Dendritic cell treated with granulocyte-macrophage colony-stimulating factor and Interleukin-4, amounts not matched to agents 40 ng/mL and 50 ng/mL, for 4 days (primary cell): ENCODE measurements around the gene STK32C.
A peak's percentile ranks its signal among the peaks of the same experiment; 100 is the strongest.

ENCODE experiments used
- H3K27ac Mint-ChIP-seq: one replicate; pipeline ENCODE4 v1.8.0; 2022; ENCODE audit warnings: mild to moderate bottlenecking, mixed read lengths
- H3K27me3 Mint-ChIP-seq: one replicate; pipeline ENCODE4 v1.8.0; 2022; ENCODE audit warnings: mild to moderate bottlenecking, mixed read lengths
- H3K36me3 Mint-ChIP-seq: one replicate; pipeline ENCODE4 v1.8.0; 2022; ENCODE audit warnings: low read depth, mixed read lengths
- H3K4me1 Mint-ChIP-seq: one replicate; pipeline ENCODE4 v1.8.0; 2022; ENCODE audit warnings: low read depth, mixed read lengths
- H3K4me3 Mint-ChIP-seq: one replicate; pipeline ENCODE4 v1.8.0; 2022; ENCODE audit warnings: mild to moderate bottlenecking, moderate library complexity, mixed read lengths
- H3K9me3 Mint-ChIP-seq: one replicate; pipeline ENCODE4 v1.8.0; 2022; ENCODE audit warnings: mixed read lengths
- intact Hi-C: fragments of 100-400 bp; cut with micrococcal nuclease; formaldehyde crosslinking; loops from one replicate; pipeline ENCODE4 v1.15.0; 2022

STK32C gene

DNA sequence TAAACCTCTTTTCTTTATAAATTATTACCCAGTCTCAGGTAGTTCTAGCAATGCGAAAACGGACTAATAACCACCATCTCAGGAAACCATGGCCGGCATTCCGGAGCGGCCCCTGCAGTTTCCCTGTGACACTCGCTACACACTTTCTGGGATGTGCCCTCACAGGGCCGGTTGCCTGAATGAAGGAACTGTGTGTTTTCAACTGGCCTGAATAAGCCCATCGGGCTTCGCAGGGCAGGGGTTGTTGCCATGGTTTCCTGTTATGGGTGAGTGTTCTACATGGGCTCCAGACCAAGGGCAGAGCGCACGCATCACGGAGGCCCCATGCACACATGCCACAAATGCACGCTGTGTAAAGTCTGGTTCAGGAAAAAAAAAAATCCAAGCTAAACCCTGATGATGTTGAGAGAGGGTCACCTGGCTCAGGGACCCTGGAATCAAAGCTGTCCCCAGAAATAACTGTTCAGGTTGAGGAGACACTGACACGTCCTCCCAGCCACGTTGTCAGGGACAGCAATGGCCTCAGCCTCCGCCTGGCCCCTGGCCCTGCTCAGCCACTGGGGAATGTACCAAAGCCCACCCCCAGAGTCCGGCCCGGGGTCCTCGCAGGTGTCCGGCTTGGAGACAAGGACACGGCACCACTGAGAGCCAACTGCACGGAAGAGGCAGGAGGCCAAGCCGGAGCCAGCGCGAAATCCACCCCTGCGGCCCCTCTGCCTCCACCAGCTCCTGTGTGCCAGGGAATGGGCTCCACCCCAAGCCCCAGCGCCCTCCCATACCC is 47.9 kb downstream of the STK32C start:
- H3K27me3 Mint-ChIP-seq, result no peaks in the 10 kb centered on the region
- no peak overlapping the region for H3K4me3 Mint-ChIP-seq
- H3K27ac Mint-ChIP-seq, result no peak overlapping the region
- H3K4me1 Mint-ChIP-seq, result peaks cover 79% of the 10 kb centered on the region
- H3K36me3 Mint-ChIP-seq, result peaks cover 19% of the 10 kb centered on the region
- intact Hi-C loops, result no loop called here
- no peaks in the 10 kb centered on the region for H3K9me3 Mint-ChIP-seq

DNA sequence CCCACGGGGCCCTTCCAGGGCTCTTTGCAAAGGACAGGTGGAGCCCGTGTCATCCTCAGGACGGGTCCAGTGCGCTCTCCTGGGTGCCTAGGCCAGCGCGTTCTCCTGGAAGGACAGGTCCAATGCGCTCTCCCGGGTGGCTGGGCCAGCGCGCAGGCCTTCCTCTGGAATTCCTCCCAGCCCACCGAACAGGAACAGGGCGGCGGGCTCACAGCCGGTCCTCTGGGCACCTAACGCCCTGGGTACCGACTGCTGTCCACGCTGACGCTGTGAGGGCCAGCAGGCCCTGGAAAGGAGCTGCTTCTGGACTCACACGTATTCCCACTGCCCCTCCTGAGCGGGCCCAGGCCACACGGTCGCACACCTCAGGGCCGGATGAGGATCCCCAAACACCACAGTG is 49.3 kb downstream of the STK32C start:
- Mint-ChIP-seq H3K36me3 (peaks cover 13% of the 10 kb centered on the region), H3K4me1 (peaks cover 80% of the 10 kb centered on the region), H3K4me3 (no peak overlapping the region), H3K27ac (no peak overlapping the region), H3K9me3 (no peaks in the 10 kb centered on the region), H3K27me3 (no peaks in the 10 kb centered on the region)
- intact Hi-C loops, result no loop called here

DNA sequence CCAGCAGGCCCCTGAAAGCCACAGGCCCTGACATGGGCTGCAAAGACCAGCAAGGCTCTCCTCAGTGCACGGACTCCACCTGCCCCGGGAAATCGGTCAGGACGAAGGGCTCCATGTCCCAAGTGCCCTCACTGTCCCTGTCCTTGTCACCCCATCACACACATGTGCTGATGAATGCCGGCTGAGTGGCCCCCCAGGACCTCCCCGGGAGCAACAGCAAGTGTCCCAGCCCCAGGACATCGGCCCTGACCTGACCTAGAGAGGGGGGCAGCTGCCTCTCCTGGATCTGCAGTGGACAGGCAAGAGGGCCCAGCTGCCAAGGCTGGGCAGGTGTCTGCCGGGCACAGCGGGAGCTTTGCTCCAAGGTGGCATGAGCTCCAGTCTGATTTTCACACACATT is 49.8 kb downstream of the STK32C start:
- no peaks in the 10 kb centered on the region for H3K9me3 Mint-ChIP-seq
- H3K4me1 Mint-ChIP-seq, result peaks cover 79% of the 10 kb centered on the region
- no peaks in the 10 kb centered on the region for H3K27me3 Mint-ChIP-seq
- H3K4me3 Mint-ChIP-seq, result no peak overlapping the region
- H3K36me3 Mint-ChIP-seq, result peaks cover 18% of the 10 kb centered on the region
- no peak overlapping the region for H3K27ac Mint-ChIP-seq
- intact Hi-C loops, result no loop called here

DNA sequence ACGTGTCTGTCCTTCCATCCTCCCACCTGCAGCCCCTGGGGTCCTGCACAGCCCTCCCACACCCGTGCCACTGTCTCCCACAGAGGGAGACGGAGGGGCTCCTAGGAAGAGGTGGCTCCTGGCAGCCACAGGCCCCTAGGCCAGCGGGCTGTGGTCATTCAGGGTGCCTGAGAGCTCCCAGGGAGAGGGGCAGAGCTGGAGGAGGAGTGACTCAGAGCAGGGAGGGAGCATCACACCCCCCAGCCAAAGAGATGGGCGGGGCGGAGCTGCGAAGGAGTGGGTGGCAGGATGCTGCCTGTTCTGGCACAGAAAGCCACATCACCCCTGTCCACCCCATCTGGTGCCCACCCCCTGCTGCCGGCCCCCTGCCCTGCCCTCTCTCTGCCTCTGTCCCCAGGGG is 50.5 kb downstream of the STK32C start:
- Mint-ChIP-seq H3K27me3 (no peaks in the 10 kb centered on the region), H3K4me1 (peaks cover 77% of the 10 kb centered on the region), H3K9me3 (no peaks in the 10 kb centered on the region), H3K4me3 (no peak overlapping the region), H3K36me3 (peaks cover 24% of the 10 kb centered on the region), H3K27ac (no peak overlapping the region)
- intact Hi-C loops, result no loop called here

DNA sequence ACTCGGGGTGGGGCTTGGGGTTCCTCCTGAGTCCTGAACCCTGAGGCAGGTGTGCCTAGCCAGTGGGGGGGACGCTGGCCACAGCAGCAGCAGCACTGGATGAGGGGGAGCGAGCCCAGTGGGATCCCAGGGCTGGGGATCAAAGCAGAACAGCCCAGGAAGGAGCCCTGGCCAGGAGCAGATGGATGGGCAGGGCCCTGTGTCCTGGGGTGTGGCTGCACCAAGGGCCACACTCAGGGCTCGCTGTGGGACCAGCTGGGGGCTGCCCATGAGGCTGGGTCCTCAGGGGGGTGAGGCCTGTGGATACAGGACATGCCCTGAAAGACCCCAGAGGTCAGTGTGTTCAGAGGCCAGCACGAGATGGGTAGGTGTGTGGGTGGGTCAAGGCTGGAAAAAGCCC is 50.9 kb downstream of the STK32C start:
- no peaks in the 10 kb centered on the region for H3K9me3 Mint-ChIP-seq
- no peaks in the 10 kb centered on the region for H3K27me3 Mint-ChIP-seq
- intact Hi-C loops, result no loop called here
- no peak overlapping the region for H3K27ac Mint-ChIP-seq
- H3K4me3 Mint-ChIP-seq, result no peak overlapping the region
- H3K36me3 Mint-ChIP-seq, result peaks cover 27% of the 10 kb centered on the region
- peaks cover 77% of the 10 kb centered on the region for H3K4me1 Mint-ChIP-seq

DNA sequence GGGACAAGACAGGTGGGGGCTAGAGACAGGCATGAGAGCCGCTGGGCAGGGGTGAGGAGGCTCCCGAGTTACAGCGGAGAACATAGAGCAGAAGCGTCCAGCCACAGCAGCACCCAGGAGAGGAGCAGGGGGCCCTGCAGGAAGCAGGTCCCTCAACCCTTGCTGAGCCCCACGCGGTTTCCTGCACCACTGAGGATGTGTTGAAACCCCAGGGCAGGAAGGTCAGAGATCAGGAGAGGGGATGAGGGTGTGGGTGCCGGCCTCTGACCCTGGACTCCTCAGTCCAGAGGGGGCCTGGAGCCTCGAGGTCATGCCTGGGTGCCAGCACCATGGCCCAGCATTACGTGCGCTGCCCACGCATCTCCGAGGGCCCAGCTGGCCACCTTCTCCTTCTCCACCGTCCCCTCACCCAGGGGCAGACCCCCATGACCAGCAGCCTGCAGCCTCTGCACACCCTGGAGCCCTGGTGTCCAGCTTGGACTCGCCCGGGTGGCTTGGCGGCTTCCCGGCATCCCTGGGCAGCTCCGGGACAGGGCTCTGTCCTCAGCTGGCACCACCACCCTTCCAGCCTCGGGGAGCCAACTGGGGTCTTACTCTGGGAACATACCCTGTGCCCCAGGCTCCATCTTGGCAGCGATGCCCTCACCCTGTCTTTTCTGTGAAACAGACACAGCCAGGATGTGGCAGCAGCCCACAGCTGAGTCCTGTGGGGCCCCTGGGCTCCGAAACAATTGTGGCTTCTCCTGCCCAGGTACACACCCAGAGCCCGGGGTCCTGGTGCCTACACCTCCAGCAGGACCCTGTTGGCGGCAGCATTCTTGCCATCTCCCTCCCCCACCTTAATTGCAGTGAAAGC is 52.0 kb downstream of the STK32C start:
- intact Hi-C loops, result no loop called here
- peaks cover 27% of the 10 kb centered on the region for H3K36me3 Mint-ChIP-seq
- H3K9me3 Mint-ChIP-seq, result no peaks in the 10 kb centered on the region
- H3K4me3 Mint-ChIP-seq, result no peak overlapping the region
- H3K4me1 Mint-ChIP-seq, result peaks cover 71% of the 10 kb centered on the region
- H3K27me3 Mint-ChIP-seq, result no peaks in the 10 kb centered on the region
- no peak overlapping the region for H3K27ac Mint-ChIP-seq

DNA sequence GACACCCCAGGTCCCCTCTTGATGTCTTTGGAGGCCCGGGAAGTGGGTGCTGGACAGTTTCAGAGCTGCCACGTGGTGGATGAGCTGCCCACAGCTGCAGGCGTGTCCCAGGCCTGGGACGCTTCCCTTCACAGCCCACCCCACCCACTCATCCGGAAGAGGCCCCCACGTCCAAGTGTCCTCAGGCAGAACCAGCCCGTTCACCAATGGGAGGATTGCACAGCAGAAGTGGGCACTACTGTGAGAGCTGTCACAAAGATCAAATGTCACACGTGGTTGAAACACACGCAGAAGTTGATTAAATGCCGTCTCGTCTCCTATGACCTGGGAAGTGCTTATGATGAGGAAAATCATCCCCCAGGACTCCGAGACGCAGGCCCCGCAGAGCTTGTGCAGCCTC is 52.9 kb downstream of the STK32C start:
- intact Hi-C loops, result no loop called here
- H3K27ac Mint-ChIP-seq, result no peak overlapping the region
- H3K4me3 Mint-ChIP-seq, result no peak overlapping the region
- H3K4me1 Mint-ChIP-seq, result peaks cover 75% of the 10 kb centered on the region
- no peaks in the 10 kb centered on the region for H3K9me3 Mint-ChIP-seq
- H3K36me3 Mint-ChIP-seq, result peaks cover 27% of the 10 kb centered on the region
- H3K27me3 Mint-ChIP-seq, result no peaks in the 10 kb centered on the region

DNA sequence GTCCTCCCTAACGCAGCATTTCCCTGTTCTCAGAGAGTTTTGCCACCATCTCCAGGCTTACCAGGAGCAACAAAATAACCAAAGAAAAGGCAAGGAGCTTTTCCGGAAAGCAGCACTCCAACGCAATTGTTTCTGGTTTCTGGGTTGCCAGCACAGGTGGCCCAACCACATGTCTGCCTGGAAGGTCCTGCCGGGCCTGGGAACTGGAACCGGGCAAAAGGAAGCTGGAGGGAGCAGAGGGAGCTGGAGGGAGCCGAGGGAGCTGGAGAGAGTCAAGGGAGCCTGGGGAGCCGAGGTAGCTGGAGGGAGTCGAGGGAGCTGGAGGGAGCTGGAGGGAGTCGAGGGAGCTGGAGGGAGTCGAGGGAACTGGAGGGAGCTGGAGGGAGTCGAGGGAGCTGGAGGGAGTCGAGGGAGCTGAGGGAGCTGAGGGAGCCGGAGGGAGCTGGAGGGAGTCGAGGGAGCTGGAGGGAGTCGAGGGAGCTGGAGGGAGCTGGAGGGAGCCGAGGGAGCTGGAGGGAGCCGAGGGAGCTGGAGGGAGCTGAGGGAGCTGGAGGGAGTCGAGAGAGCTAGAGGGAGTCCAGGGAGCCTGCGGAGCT is 54.6 kb downstream of the STK32C start:
- no peaks in the 10 kb centered on the region for H3K9me3 Mint-ChIP-seq
- no peak overlapping the region for H3K27ac Mint-ChIP-seq
- intact Hi-C loops, result no loop called here
- no peak overlapping the region for H3K4me3 Mint-ChIP-seq
- H3K36me3 Mint-ChIP-seq, result peaks cover 17% of the 10 kb centered on the region
- H3K4me1 Mint-ChIP-seq, result peaks cover 66% of the 10 kb centered on the region
- no peaks in the 10 kb centered on the region for H3K27me3 Mint-ChIP-seq

DNA sequence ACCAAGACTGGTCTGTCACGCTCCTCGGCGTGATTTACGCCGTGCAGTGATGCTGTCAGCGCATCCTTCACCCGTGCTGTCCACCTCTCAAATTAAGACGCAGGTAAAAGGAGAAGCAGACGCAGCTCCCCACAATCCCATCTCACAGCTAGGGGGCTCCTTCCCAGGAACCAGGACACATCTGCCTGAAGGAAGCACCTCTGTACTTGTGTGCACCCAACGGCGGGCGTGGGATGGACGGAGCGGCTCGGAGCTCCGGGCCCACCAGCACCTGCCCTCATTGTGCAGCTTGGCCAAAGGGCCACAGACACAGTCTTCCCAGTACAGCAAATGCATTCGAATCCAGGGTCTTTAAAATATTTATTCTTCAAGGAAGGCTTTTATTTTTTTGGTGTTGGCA is 55.3 kb downstream of the STK32C start:
- intact Hi-C loops, result no loop called here

DNA sequence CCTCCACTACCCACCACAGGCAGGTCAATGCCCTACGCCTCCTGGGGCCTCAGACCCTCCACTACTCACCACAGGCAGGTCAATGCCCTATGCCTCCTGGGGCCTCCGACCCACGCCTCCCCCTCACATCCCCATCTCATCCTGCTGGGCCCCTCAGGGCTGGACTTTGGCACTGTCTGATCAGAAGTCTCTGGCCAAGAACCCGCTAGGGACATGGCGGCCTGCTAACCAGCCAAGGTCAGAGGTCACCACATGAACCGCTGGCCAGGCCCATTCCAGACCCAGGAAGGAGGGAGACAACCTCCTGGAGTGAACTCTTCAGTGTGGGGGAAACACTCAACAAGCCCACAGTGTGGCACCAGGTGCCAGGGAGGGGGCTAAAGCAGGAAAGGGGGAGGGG is 55.8 kb downstream of the STK32C start:
- intact Hi-C loops, result no loop called here
- Mint-ChIP-seq H3K27ac (peak overlapping the region; percentile 2), H3K27me3 (peaks cover 7% of the 10 kb centered on the region), H3K4me3 (no peak overlapping the region), H3K36me3 (peaks cover 14% of the 10 kb centered on the region), H3K4me1 (peaks cover 67% of the 10 kb centered on the region), H3K9me3 (no peaks in the 10 kb centered on the region)

More for the DNA sequence above, 55.3 kb downstream of the STK32C start:
- H3K4me3 Mint-ChIP-seq, result no peak overlapping the region
- no peaks in the 10 kb centered on the region for H3K9me3 Mint-ChIP-seq
- H3K27ac Mint-ChIP-seq, result peak overlapping the region; percentile 2
- H3K36me3 Mint-ChIP-seq, result peaks cover 14% of the 10 kb centered on the region
- H3K27me3 Mint-ChIP-seq, result peaks cover 5% of the 10 kb centered on the region
- peaks cover 67% of the 10 kb centered on the region for H3K4me1 Mint-ChIP-seq

DNA sequence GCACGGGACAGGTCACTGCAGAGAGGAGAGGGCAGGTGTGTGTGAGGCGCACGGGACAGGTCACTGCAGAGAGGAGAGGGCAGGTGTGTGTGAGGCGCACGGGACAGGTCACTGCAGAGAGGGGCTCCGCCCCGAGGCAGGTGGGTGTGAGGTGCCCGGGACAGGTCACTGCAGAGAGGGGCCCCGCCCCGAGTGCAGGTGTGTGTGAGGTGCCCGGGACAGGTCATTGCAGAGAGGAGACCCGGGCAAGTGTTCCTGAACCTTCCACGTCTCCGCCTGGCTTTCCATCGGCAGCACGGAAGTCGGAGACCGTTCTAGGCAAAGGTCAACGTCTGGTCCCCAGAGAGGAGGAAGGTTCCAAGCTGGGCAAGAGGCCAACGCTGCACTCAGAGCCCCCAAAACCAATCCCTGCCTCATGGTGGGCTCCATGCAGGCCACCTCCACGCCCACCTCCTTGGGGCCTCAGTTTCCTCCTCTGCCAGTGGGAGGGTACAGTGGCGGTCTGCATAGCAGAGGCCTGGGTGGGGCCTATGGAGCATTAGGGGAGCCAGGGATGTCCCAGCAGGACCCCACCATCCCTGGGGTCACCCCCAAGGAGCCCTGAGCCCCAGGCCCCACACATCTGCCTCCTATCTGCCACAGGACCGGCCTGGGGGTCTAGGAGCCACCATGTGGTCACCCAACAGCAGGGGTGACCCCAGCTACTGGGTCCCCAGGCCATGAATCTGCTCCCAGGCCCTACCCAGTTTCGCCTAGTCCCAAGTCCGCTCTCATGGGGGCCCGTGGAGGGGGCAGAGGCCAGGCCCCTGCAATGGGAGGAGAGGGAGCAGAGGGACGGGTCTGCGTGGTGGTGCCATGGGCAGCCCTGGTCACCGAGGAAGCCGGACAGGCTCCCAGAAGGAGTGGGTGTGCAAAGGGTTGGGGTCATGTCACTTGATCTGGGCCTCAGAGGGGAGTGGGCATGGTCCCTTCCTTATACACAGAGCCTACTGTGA is 57.0 kb downstream of the STK32C start:
- Mint-ChIP-seq H3K27ac (no peak overlapping the region), H3K27me3 (peaks cover 7% of the 10 kb centered on the region), H3K4me1 (peaks cover 58% of the 10 kb centered on the region)

DNA sequence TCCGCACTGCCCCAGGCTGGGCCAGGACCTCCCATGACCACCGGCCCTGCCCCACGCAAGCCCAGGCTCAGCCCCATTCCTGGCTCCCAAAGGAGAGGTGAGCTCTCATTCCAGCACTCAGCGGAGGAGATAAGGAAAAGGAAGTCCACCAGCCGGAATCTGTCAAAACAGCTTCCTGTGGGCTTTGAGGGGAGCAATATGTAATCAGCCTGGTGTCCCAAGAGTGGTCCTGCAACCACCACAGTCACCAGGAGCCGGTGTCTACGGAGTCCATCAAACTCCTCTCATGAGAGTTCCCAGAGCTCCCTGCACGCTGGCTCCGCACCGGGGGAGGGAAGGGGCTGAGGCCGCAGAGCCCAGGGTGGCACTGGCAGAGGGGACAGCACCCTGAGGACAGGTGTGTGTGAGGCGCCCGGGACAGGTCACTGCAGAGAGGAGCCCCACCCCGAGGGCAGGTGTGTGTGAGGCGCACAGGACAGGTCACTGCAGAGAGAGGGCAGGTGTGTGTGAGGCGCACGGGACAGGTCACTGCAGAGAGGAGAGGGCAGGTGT is 57.9 kb downstream of the STK32C start:
- Mint-ChIP-seq H3K27me3 (peaks cover 7% of the 10 kb centered on the region), H3K27ac (no peak overlapping the region), H3K4me3 (no peak overlapping the region), H3K9me3 (no peaks in the 10 kb centered on the region), H3K4me1 (peaks cover 49% of the 10 kb centered on the region), H3K36me3 (peaks cover 27% of the 10 kb centered on the region)
- intact Hi-C loops, result loop anchor here (5.0 kb wide), 1 partner anchor 57 kb away; the partner anchor contains the start of gene STK32C

More for the DNA sequence above, 57.0 kb downstream of the STK32C start:
- intact Hi-C loops, result no loop called here
- H3K9me3 Mint-ChIP-seq, result no peaks in the 10 kb centered on the region
- H3K4me3 Mint-ChIP-seq, result no peak overlapping the region
- peaks cover 18% of the 10 kb centered on the region for H3K36me3 Mint-ChIP-seq

DNA sequence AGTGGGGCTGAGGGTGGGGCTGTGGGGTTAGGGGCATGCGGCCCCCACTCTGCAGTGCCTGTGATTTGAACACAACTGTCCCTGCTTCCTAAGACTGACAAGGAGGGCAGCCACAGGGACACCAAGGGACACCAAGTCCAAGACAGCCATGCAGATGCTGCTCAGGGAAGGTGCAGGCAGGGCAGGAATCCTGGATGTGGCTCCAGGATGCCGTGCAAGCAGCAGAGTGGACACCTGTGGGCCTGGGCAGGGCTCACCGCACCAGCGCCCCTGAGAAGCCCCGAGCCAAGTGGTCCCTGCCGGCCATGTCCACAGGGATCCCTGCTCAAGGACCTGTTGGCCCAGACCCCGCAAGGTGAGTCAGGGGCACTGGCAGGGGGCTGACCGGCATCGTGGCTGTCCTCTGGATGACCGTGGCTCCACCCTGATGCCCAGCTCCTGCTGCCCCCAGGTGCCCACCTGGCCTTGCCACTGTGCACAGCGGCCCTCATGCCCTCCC is 58.5 kb downstream of the STK32C start:
- Mint-ChIP-seq H3K4me3 (no peak overlapping the region), H3K27ac (no peak overlapping the region), H3K27me3 (peaks cover 7% of the 10 kb centered on the region), H3K36me3 (peaks cover 33% of the 10 kb centered on the region), H3K9me3 (no peaks in the 10 kb centered on the region), H3K4me1 (peaks cover 46% of the 10 kb centered on the region)
- intact Hi-C loops, result loop anchor here (5.0 kb wide), 1 partner anchor 58 kb away; the partner anchor contains the start of gene STK32C
